Measurements from ENCODE around the gene STYX. TPM values are rescaled to one million over a fixed set of nuclear protein-coding genes. Genes with fewer than 3 reads are reported as not detected.

The STYX gene
- total RNA-seq, 1 donor from 2014 or later = 13.1 TPM

DNA sequence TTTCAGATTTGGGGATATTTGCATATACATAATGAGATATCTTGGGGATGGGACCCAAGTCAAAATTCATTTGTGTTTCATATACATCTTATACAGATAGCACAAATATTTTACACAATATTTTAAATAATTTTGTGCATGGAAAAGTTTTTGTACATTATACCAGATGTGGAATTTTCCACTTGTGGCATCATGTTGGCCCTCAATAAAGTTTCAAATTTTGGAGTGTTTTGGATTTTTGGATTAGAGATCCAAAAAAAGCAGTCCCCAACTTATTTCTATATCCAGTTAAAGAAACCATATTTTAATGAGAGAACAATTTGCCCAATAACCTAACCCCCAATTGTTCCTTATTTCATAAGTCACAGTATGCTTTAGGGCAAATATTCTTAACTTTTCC lies 56.9 kb downstream of the STYX start:
- H3K9me3 Mint-ChIP-seq = no peaks in the 10 kb centered on the region
- CTCF ChIA-PET = no interaction called here
- no peak for DNase-seq
- no peak for ATAC-seq (ENCODE audit: low read depth)
- H3K27ac Mint-ChIP-seq = no peak overlapping the region
- no peaks in the 10 kb centered on the region for H3K27me3 Mint-ChIP-seq
- intact Hi-C loops (cut with micrococcal nuclease) = loop anchor here (10.0 kb wide), 1 partner anchor 792 kb away; no protein-coding TSS in a partner anchor
- peaks cover 6% of the 10 kb centered on the region for H3K36me3 Mint-ChIP-seq (ENCODE audit: low read depth)
- POLR2A ChIA-PET = no interaction called here
- no peak overlapping the region for H3K4me3 Mint-ChIP-seq
- TF ChIP-seq, protein P1, sequence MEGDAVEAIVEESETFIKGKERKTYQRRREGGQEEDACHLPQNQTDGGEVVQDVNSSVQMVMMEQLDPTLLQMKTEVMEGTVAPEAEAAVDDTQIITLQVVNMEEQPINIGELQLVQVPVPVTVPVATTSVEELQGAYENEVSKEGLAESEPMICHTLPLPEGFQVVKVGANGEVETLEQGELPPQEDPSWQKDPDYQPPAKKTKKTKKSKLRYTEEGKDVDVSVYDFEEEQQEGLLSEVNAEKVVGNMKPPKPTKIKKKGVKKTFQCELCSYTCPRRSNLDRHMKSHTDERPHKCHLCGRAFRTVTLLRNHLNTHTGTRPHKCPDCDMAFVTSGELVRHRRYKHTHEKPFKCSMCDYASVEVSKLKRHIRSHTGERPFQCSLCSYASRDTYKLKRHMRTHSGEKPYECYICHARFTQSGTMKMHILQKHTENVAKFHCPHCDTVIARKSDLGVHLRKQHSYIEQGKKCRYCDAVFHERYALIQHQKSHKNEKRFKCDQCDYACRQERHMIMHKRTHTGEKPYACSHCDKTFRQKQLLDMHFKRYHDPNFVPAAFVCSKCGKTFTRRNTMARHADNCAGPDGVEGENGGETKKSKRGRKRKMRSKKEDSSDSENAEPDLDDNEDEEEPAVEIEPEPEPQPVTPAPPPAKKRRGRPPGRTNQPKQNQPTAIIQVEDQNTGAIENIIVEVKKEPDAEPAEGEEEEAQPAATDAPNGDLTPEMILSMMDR (IDR thresholded peaks at IDR 0.05) = no peak
- peaks cover 22% of the 10 kb centered on the region for H3K4me1 Mint-ChIP-seq

DNA sequence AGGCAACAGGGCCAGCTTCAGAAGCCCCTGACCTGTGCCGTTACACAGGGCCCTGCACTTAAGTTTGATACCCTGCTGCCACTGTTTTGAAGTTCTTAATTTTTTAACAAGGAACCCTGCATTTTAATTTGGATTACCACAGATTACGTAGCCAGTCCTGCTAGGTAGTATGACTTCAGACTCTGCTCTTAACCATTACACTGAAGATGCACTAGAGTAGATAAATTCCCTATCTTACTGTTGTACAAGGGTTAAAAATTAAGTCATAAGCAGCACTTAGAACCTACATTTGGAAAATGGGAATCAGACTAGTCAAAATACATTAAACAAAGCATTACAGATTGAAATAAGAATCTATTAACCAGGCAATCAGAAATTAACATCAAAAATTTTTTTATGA lies 59.2 kb downstream of the STYX start:
- no peak overlapping the region for H3K27ac Mint-ChIP-seq
- ChIA-PET POLR2A (interaction anchor here (0.5 kb wide), 1 partner anchor 58 kb away, joined by 3 read pairs; no protein-coding TSS in a partner anchor), CTCF (no interaction called here)
- peaks cover 27% of the 10 kb centered on the region for H3K4me1 Mint-ChIP-seq
- TF ChIP-seq, protein P1 (IDR thresholded peaks at IDR 0.05) = no peak
- H3K27me3 Mint-ChIP-seq = no peaks in the 10 kb centered on the region
- intact Hi-C loops (cut with micrococcal nuclease) = loop anchor here (10.0 kb wide), 1 partner anchor 794 kb away; no protein-coding TSS in a partner anchor
- ATAC-seq (ENCODE audit: low read depth) (no peak), DNase-seq (no peak)
- no peak overlapping the region for H3K4me3 Mint-ChIP-seq
- H3K36me3 Mint-ChIP-seq (ENCODE audit: low read depth) = peaks cover 4% of the 10 kb centered on the region
- no peaks in the 10 kb centered on the region for H3K9me3 Mint-ChIP-seq

DNA sequence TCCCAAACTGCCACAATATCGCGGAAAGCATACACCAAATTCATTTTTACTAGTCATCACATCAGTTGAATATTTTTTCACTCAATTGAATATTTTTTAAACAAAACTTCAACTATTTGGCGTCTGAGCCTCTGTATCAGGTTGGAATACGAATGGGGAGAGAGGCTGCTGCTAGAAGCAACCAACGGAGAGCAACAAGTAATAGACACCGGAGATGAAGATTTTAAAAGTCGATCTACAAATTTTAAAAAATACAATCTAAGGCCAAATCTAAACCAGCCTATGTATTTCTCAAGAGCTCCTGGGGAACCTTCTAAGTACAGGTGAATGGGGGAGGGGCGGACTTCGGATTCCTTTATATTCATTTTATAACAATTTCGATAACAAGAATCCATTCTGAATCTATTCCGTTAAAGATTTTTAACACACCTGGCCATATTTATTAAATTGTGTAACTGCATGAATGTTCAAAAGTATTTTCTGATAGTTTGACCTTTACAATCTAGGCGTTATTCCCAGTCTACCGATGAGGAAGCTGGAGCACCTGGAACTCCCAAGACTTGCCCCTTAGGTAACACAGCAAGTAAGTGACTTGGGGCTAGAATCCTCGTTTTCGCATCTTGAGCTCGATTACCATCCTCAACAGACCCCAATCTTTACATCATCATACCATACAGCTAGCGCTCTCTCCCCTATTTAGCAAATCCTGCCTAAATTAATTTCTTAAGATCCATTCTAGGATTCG lies 60.2 kb downstream of the STYX start:
- Mint-ChIP-seq H3K27me3 (no peaks in the 10 kb centered on the region), H3K27ac (peak overlapping the region; percentile 72), H3K4me3 (peak overlapping the region; percentile 91), H3K36me3 (ENCODE audit: low read depth) (peaks cover 4% of the 10 kb centered on the region), H3K9me3 (no peaks in the 10 kb centered on the region), H3K4me1 (peaks cover 27% of the 10 kb centered on the region)
- ATAC-seq (ENCODE audit: low read depth) (no peak), DNase-seq (no peak)
- CTCF ChIA-PET = no interaction called here
- TF ChIP-seq, protein P1 (IDR thresholded peaks at IDR 0.05) = no peak
- intact Hi-C loops (cut with micrococcal nuclease) = loop anchor here (2.0 to 10.0 kb wide), 6 partner anchors 83 to 1717 kb away; partner anchors contain the start of genes CDKN3, CGRRF1, PSMC6 and PTGER2
- POLR2A ChIA-PET = interaction anchor here (1.0 to 1.2 kb wide), 2 partner anchors 48 to 1606 kb away, joined by 4 to 6 read pairs; partner anchors contain the start of gene CDKN3

DNA sequence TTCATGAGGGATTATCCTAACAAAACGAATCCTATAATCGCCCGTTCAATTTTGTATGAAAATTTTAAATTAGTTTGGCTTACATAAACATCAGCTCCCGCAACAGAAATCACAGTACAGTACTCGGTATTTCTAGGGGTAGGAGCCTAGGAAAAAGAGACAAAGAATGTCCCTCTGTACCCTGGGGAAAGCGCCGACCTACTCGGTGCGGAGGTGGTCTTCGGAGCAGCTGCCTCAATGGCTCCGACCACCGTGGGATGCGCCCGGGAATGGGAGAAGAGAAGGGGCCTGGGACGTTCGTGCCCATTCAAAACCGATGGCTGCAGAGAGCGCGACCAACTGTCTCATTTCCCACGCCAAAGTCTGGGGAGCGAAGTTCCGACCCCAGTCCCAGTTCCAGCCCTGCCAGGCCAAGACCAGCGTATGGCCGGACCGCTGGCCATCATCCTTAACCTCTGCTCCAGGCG lies 60.8 kb downstream of the STYX start:
- intact Hi-C loops (cut with micrococcal nuclease) = loop anchor here (1.0 to 10.0 kb wide), 10 partner anchors 60 to 1717 kb away; partner anchors contain the start of genes CDKN3, CGRRF1, DDHD1 and GPR137C
- Mint-ChIP-seq H3K36me3 (ENCODE audit: low read depth) (peaks cover 4% of the 10 kb centered on the region), H3K9me3 (no peaks in the 10 kb centered on the region), H3K4me1 (peaks cover 27% of the 10 kb centered on the region), H3K4me3 (peak overlapping the region; percentile 91), H3K27me3 (no peaks in the 10 kb centered on the region), H3K27ac (peak overlapping the region; percentile 72)
- DNase-seq (no peak), ATAC-seq (ENCODE audit: low read depth) (no peak)
- POLR2A ChIA-PET = interaction anchor here (1.0 to 1.2 kb wide), 2 partner anchors 48 to 1606 kb away, joined by 4 to 6 read pairs; partner anchors contain the start of gene CDKN3
- TF ChIP-seq, protein P1 (IDR thresholded peaks at IDR 0.05) = no peak
- CTCF ChIA-PET = no interaction called here
